ENCODE data around the gene TTLL11.

GRCh38 chr9:122115176-122116035 lies 22.3 kb upstream of the TTLL11 start:
- TF ChIP-seq CTCF (IDR thresholded peaks at IDR 0.05) (no peak), POLR2A (IDR thresholded peaks at IDR 0.05) (no peak)
